GM12864 (cell line): Measurements from ENCODE around the gene CTDSP2.

Experiments
- DNase-seq: peaks from one replicate; pipeline ENCODE4 v3.0.0-alpha.2; 2011; ENCODE audit warnings: low read depth
- H3K4me3 ChIP-seq: 2 replicates; pipeline ENCODE4 v1.5.1; 2011; ENCODE audit warnings: mild to moderate bottlenecking, low read depth, low read length, control low read depth
- CTCF ChIP-seq: IDR thresholded peaks from 2 replicates; pipeline ENCODE4 v1.5.1; 2011; ENCODE audit warnings: low read depth, mild to moderate bottlenecking, moderate library complexity, low read length, control low read depth, inconsistent platforms; ENCODE audit errors: missing control alignments

CTDSP2 gene

GRCh38 chr12:57877876-57878275 lies 31.3 kb upstream of the CTDSP2 start:
- no peak for TF ChIP-seq CTCF
- H3K4me3 ChIP-seq: no peak overlapping the region
- no peak for DNase-seq

GRCh38 chr12:57875753-57876547 lies 29.4 kb upstream of the CTDSP2 start:
- no peak for TF ChIP-seq CTCF
- H3K4me3 ChIP-seq: no peak overlapping the region
- no peak for DNase-seq

- TF ChIP-seq CTCF: no peak
Observed at GRCh38 chr12:57874166-57875108, 27.9 kb upstream of the CTDSP2 start.

GRCh38 chr12:57872362-57872761 lies 25.8 kb upstream of the CTDSP2 start:
- TF ChIP-seq CTCF: no peak
- no peak overlapping the region for H3K4me3 ChIP-seq
- no peak for DNase-seq

More at GRCh38 chr12:57874166-57875108, 27.9 kb upstream of the CTDSP2 start:
- no peak overlapping the region for H3K4me3 ChIP-seq
- no peak for DNase-seq

DNA sequence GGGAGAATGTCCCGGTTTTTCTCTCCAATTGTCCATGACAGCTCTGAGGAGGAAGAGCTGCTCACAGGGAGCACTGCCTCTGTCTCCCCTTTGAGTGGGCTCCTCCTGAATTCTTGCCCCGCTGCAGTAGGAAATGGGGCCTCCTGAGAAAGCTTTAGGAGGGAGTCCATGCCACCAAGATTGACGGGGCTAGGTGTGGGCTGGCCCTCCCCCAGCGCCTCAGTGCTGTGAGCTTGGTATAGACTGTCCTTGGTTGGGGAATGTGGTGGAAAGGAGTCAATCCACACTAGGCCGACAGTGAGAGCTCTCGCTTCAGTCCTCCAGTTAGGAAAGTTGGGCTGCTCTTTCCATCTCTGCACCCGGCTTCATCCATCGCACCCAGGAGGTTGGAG lies 23.4 kb upstream of the CTDSP2 start:
- H3K4me3 ChIP-seq: no peak overlapping the region
- no peak for DNase-seq
- no peak for TF ChIP-seq CTCF

- DNase-seq: no peak
- no peak for TF ChIP-seq CTCF
- H3K4me3 ChIP-seq: no peak overlapping the region
Observed at GRCh38 chr12:57869298-57869926, 22.9 kb upstream of the CTDSP2 start.
